ENCODE measurements around the gene MGP. TPM values are rescaled to one million over a fixed set of nuclear protein-coding genes. Genes with fewer than 3 reads are reported as not detected.

MGP gene
- total RNA-seq, 4 donors from 2014 or later = 506 to 706 (median 636) TPM

DNA sequence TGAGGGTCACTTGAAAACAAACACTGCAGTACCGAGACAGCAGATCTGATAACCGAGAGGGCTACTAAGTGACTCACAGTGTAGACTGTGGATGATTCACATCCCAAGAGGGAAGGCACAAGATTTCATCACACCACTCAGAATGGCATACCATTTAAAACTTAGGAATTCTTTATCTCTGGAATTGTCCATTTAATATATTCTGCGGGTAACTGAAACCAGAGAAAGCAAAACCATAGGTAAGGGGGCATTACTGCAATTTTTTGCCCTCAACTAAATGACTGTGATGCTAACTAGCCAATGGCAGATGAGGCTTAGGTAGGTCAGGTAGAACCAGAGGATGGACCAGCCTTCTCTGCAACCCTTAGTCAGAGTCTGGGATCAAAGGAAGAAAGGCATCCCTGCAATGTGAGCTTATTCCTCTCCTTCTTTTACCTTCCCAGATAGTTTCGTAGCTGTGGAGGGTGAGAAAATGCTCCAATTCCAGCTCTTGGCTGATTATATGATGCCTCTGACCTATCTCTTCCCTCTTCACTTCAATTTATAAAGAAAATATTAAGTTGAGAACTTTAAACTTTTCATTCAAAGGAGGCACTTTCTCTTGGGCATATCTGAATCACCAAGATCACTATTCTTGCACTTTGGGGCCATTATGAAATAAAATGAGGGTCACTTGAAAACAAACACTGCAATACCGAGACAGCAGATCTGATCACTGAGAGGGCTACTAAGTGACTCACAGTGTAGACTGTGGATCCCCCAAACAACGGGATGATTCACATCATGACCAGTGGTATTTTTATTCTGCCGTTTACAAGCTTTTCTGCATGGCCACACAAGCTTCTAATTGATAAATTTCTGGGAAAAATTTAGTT is 49.1 kb downstream of the MGP start:
- no peaks in the 10 kb centered on the region for H3K36me3 ChIP-seq
- no peaks in the 10 kb centered on the region for H3K9me3 ChIP-seq
- no peaks in the 10 kb centered on the region for H3K27me3 ChIP-seq
- H3K27ac ChIP-seq = no peak overlapping the region
- no peak overlapping the region for H3K4me3 ChIP-seq
- ATAC-seq = peak; percentile 66
- TF ChIP-seq POLR2AphosphoS5 (IDR thresholded peaks at IDR 0.05) (no peak), POLR2A (IDR thresholded peaks at IDR 0.05) (no peak), EP300 (IDR thresholded peaks at IDR 0.05) (no peak)
- TF ChIP-seq, protein P1, sequence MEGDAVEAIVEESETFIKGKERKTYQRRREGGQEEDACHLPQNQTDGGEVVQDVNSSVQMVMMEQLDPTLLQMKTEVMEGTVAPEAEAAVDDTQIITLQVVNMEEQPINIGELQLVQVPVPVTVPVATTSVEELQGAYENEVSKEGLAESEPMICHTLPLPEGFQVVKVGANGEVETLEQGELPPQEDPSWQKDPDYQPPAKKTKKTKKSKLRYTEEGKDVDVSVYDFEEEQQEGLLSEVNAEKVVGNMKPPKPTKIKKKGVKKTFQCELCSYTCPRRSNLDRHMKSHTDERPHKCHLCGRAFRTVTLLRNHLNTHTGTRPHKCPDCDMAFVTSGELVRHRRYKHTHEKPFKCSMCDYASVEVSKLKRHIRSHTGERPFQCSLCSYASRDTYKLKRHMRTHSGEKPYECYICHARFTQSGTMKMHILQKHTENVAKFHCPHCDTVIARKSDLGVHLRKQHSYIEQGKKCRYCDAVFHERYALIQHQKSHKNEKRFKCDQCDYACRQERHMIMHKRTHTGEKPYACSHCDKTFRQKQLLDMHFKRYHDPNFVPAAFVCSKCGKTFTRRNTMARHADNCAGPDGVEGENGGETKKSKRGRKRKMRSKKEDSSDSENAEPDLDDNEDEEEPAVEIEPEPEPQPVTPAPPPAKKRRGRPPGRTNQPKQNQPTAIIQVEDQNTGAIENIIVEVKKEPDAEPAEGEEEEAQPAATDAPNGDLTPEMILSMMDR (IDR thresholded peaks at IDR 0.05) = no peak
- peaks cover 1 to 12% (median 11%) of the 10 kb centered on the region in 3 donors for H3K4me1 ChIP-seq
- WGBS, 2 donors (ENCODE audit: low coverage in 1 of 2) = 61 to 79% methylated on average over 6 to 7 of the region's 7 CpGs

DNA sequence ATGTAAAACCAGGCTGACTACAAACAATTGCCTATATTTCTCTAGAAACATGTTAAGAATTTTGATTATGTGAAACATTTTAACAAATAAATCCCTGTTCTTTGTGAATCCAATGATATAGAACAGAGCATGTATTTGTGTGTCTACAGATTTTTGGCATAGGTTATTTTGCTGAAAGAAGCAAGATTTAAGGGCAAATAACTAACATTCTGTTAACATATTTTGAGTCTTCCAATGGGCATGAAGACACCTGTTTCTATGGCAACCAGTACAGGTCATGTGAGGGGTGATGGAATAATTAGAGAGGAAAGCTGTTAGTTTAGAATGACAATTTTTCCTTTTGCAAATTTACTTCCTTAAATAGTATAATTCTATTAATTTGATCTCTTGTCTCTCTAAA is 51.1 kb downstream of the MGP start:
- TF ChIP-seq, protein P1 (IDR thresholded peaks at IDR 0.05) = no peak
- TF ChIP-seq EP300 (IDR thresholded peaks at IDR 0.05) (no peak), POLR2A (IDR thresholded peaks at IDR 0.05) (no peak), POLR2AphosphoS5 (IDR thresholded peaks at IDR 0.05) (no peak)
- Histone ChIP-seq H3K9me3 (no peaks in the 10 kb centered on the region), H3K4me1 (no peaks in the 10 kb centered on the region), H3K36me3 (no peaks in the 10 kb centered on the region), H3K4me3 (no peak overlapping the region), H3K27me3 (no peaks in the 10 kb centered on the region), H3K27ac (no peak overlapping the region)
- no peak for ATAC-seq

DNA sequence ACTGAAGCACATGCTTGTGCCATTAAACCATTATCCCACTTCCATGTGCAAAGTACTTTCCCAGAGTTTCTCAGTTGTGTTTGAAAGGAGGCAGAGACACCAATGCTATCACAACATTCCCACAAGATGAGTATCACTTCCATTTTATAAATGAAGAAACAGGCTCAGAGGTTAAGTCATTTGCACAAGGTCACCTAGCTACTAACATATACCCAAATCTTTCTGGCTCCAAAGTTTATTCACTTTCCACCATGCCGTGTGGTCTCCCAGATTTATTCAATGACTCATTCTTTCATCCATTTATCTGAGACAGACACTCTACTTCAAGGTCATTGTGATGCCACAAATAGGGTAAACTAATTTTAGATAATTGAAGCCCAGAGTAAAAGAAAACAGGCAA is 51.7 kb downstream of the MGP start:
- Histone ChIP-seq H3K4me3 (no peak overlapping the region), H3K4me1 (no peaks in the 10 kb centered on the region), H3K27me3 (no peaks in the 10 kb centered on the region), H3K27ac (no peak overlapping the region), H3K36me3 (no peaks in the 10 kb centered on the region), H3K9me3 (no peaks in the 10 kb centered on the region)
- no peak for ATAC-seq
- WGBS, 2 donors (ENCODE audit: low coverage in 1 of 2) = 18 to 29% methylated on average over 1 of the region's 1 CpG
- TF ChIP-seq, protein P1 (IDR thresholded peaks at IDR 0.05) = no peak
- TF ChIP-seq POLR2AphosphoS5 (IDR thresholded peaks at IDR 0.05) = no peak
- TF ChIP-seq EP300 (IDR thresholded peaks at IDR 0.05) = no peak
- TF ChIP-seq POLR2A (IDR thresholded peaks at IDR 0.05) = no peak

DNA sequence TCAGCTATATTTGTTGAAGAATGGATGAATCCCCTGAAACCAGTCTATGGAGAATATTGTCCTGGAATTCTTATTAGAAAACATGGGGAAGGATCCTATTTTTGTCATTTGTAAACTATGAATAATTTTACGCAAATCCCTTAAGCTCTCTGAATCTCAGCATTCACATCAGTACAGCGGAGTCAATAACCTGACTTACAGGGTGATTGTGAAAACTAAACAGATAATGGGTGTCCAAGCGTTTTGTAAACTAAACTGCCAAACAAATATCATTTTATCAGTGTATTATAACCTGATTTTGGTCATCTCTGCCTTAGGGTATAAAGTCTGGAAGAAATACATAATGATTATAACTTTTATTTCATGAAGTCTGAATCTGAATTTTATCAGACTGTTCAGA is 52.3 kb downstream of the MGP start:
- Histone ChIP-seq H3K9me3 (no peaks in the 10 kb centered on the region), H3K27me3 (no peaks in the 10 kb centered on the region), H3K4me1 (no peaks in the 10 kb centered on the region), H3K36me3 (no peaks in the 10 kb centered on the region), H3K4me3 (no peak overlapping the region), H3K27ac (no peak overlapping the region)
- ATAC-seq = no peak
- WGBS, 2 donors (ENCODE audit: low coverage in 1 of 2) = 84 to 90% methylated on average over 3 of the region's 3 CpGs
- TF ChIP-seq, protein P1 (IDR thresholded peaks at IDR 0.05) = no peak
- TF ChIP-seq POLR2AphosphoS5 (IDR thresholded peaks at IDR 0.05) (no peak), EP300 (IDR thresholded peaks at IDR 0.05) (no peak), POLR2A (IDR thresholded peaks at IDR 0.05) (no peak)

Other genes starting within 250 kb of the MGP start
- gene GUCY2C, start 189.3 kb downstream of the MGP start, total RNA-seq = not detected
- gene WBP11, start 82.4 kb downstream of the MGP start, total RNA-seq = 10 to 100 TPM; 13.5 to 24.3 (median 21.1) TPM
- gene C12orf60, start 82.2 kb downstream of the MGP start, total RNA-seq = 1 to 10 TPM in 2 of 4 donors, under 1 TPM in 2; 0.40 to 1.5 (median 1.0) TPM
- under 1 TPM in 3 of 4 donors, not detected in 1; 0.13 to 0.57 (median 0.31) TPM for gene SMCO3, start 71.7 kb downstream of the MGP start, total RNA-seq
- 1 to 10 TPM in 1 of 4 donors, under 1 TPM in 3; 0.13 to 1.7 (median 0.62) TPM for gene ART4, start 42.3 kb downstream of the MGP start, total RNA-seq
- 1 to 10 TPM in 1 of 4 donors, under 1 TPM in 2, not detected in 1; 0.54 to 3.4 (median 0.96) TPM for gene ERP27, start 52.7 kb upstream of the MGP start, total RNA-seq
- 100 to 1,000 TPM in 1 of 4 donors, 10 to 100 TPM in 3; 22.4 to 108 (median 74.2) TPM for gene ARHGDIB, start 75.7 kb upstream of the MGP start, total RNA-seq
- not detected for gene PDE6H, start 87.2 kb upstream of the MGP start, total RNA-seq